Lung (tissue), 12 donors: ENCODE measurements around the gene USH2A. TPM values are rescaled to one million over a fixed set of nuclear protein-coding genes. Genes with fewer than 3 reads are reported as not detected.

Source experiments
- ATAC-seq: fragments of 200-7000 bp; cut with Tn5 transposase; one replicate; pipeline ENCODE4 v1.9.1; 2020; ENCODE audit warnings: moderate number of reproducible peaks; ENCODE audit not compliant: insufficient read depth, low FRiP score
- DNase-seq, 3 donors: peaks; one replicate each; pipeline ENCODE4 v3.0.0-alpha.2; 2013 to 2017
- H3K27ac ChIP-seq, 2 donors: one replicate each; pipeline ENCODE4 v1.5.1; 2013; ENCODE audit warnings: mild to moderate bottlenecking in 2 of 2, moderate library complexity in 2 of 2, control low read depth in 1 of 2, inconsistent platforms in 1 of 2, low read depth in 1 of 2, low read length in 1 of 2
- H3K27me3 ChIP-seq, 3 donors: one replicate each; pipeline ENCODE4 v1.5.1; 2013; ENCODE audit warnings: low read length in 2 of 3; ENCODE audit not compliant: control insufficient read depth in 3 of 3, insufficient read depth in 3 of 3
- H3K36me3 ChIP-seq, 4 donors: one replicate each; pipeline ENCODE4 v1.5.1; 2013; ENCODE audit warnings: low read length in 4 of 4, mild to moderate bottlenecking in 1 of 4, moderate library complexity in 1 of 4; ENCODE audit not compliant: control insufficient read depth in 4 of 4, insufficient read depth in 4 of 4
- H3K4me1 ChIP-seq, 5 donors: one replicate each; pipeline ENCODE4 v1.5.1; 2013; ENCODE audit warnings: low read length in 5 of 5, mild to moderate bottlenecking in 2 of 5, moderate library complexity in 1 of 5; ENCODE audit not compliant: control insufficient read depth in 5 of 5, insufficient read depth in 5 of 5
- H3K4me3 ChIP-seq: one replicate; pipeline ENCODE4 v1.5.1; 2013; ENCODE audit warnings: mild to moderate bottlenecking, control low read depth, moderate library complexity
- H3K9ac ChIP-seq, 2 donors: one replicate each; pipeline ENCODE4 v1.5.1; 2013; ENCODE audit warnings: low read length in 2 of 2, control low read depth in 1 of 2; ENCODE audit not compliant: insufficient read depth in 1 of 2
- H3K9me3 ChIP-seq, 4 donors: one replicate each; pipeline ENCODE4 v1.5.1; 2013; ENCODE audit warnings: low read length in 3 of 4, mild to moderate bottlenecking in 1 of 4, moderate library complexity in 1 of 4; ENCODE audit not compliant: control insufficient read depth in 4 of 4, insufficient read depth in 3 of 4
- CTCF ChIP-seq: IDR thresholded peaks from 2 replicates; pipeline ENCODE4 v1.5.1; 2012; ENCODE audit warnings: mild to moderate bottlenecking; ENCODE audit errors: control extremely low read depth, extremely low read depth
- WGBS, 2 donors: extraction: QIAGEN DNeasy Blood & Tissue Kit; methylation state at CpG; one replicate each; pipeline ENCODE4 v1.1.7; 2013; 5-methylcytosine and 5-hydroxymethylcytosine counted together
- polyA plus RNA-seq, 2 donors: library from polyadenylated mRNA; stranded (reverse); fragments of 200-250 nt; gene quantifications; one replicate each; pipeline ENCODE4 v1.2.1, GENCODE V29; 2013
- total RNA-seq, 2 donors: library from RNA; depleted of rRNA in 1 of 2; stranded (reverse); fragments of >200 nt in 1 of 2; gene quantifications; one replicate each; pipeline ENCODE4 v1.2.1, GENCODE V29; 2014 to 2021
- donor health status: control.
- donor health status: control.
- donor health status: Bipolar disorder and iron deficiency.
- donor health status: healthy.
- donor health status: DM: yes; HTN: yes; CAD: no.

USH2A gene
- total and polyA plus RNA-seq, 4 donors, result under 0.01 to 0.11 TPM; not detected in 2

GRCh38 chr1:215878843-215879242 lies 544.4 kb downstream of the USH2A start:
- 86 to 89% methylated on average over 5 of the region's 5 CpGs for WGBS, 2 donors
- ATAC-seq (no peak), DNase-seq (no peak)
- Histone ChIP-seq H3K9me3 (no peaks in the 10 kb centered on the region), H3K36me3 (no peaks in the 10 kb centered on the region), H3K4me3 (no peak overlapping the region), H3K27me3 (no peaks in the 10 kb centered on the region), H3K27ac (no peak overlapping the region), H3K4me1 (peaks cover 0 to 9% (median 0%) of the 10 kb centered on the region in 5 donors), H3K9ac (no peak overlapping the region)
- TF ChIP-seq CTCF, result no peak

- Histone ChIP-seq H3K27me3 (no peaks in the 10 kb centered on the region), H3K36me3 (no peaks in the 10 kb centered on the region), H3K4me1 (peaks cover 0 to 9% (median 0%) of the 10 kb centered on the region in 5 donors), H3K4me3 (no peak overlapping the region), H3K9ac (no peak overlapping the region), H3K9me3 (no peaks in the 10 kb centered on the region), H3K27ac (no peak overlapping the region)
- TF ChIP-seq CTCF, result no peak
- no peak for ATAC-seq
- DNase-seq, result peak in 2 of 3 donors; percentile 21 to 32
- 77 to 85% methylated on average over 5 of the region's 5 CpGs for WGBS, 2 donors
Observed at GRCh38 chr1:215878128-215878527, 545.1 kb downstream of the USH2A start.

GRCh38 chr1:215877452-215877951 lies 545.7 kb downstream of the USH2A start:
- no peak for TF ChIP-seq CTCF
- no peaks in the 10 kb centered on the region for H3K27me3 ChIP-seq
- H3K4me1 ChIP-seq, result peaks cover 0 to 9% (median 0%) of the 10 kb centered on the region in 5 donors
- H3K27ac ChIP-seq, result no peak overlapping the region
- DNase-seq, result no peak
- H3K9ac ChIP-seq, result no peak overlapping the region
- H3K36me3 ChIP-seq, result no peaks in the 10 kb centered on the region
- no peak overlapping the region for H3K4me3 ChIP-seq
- no peaks in the 10 kb centered on the region for H3K9me3 ChIP-seq
- no peak for ATAC-seq
- 58 to 74% methylated on average over 5 of the region's 5 CpGs for WGBS, 2 donors

GRCh38 chr1:215875712-215876111 lies 547.5 kb downstream of the USH2A start:
- Histone ChIP-seq H3K4me1 (peaks cover 0 to 9% (median 0%) of the 10 kb centered on the region in 5 donors), H3K36me3 (no peaks in the 10 kb centered on the region), H3K9me3 (no peaks in the 10 kb centered on the region), H3K27me3 (no peaks in the 10 kb centered on the region), H3K27ac (no peak overlapping the region), H3K9ac (no peak overlapping the region), H3K4me3 (no peak overlapping the region)
- ATAC-seq (no peak), DNase-seq (no peak)
- TF ChIP-seq CTCF, result no peak
- 83 to 86% methylated on average over 1 of the region's 1 CpG for WGBS, 2 donors
